Measurements from ENCODE around the gene CDH4. TPM values are rescaled to one million over a fixed set of nuclear protein-coding genes. Genes with fewer than 3 reads are reported as not detected.

CDH4 gene
- total and polyA plus RNA-seq, 7 donors: under 0.01 to 0.06 TPM; not detected in 5

DNA sequence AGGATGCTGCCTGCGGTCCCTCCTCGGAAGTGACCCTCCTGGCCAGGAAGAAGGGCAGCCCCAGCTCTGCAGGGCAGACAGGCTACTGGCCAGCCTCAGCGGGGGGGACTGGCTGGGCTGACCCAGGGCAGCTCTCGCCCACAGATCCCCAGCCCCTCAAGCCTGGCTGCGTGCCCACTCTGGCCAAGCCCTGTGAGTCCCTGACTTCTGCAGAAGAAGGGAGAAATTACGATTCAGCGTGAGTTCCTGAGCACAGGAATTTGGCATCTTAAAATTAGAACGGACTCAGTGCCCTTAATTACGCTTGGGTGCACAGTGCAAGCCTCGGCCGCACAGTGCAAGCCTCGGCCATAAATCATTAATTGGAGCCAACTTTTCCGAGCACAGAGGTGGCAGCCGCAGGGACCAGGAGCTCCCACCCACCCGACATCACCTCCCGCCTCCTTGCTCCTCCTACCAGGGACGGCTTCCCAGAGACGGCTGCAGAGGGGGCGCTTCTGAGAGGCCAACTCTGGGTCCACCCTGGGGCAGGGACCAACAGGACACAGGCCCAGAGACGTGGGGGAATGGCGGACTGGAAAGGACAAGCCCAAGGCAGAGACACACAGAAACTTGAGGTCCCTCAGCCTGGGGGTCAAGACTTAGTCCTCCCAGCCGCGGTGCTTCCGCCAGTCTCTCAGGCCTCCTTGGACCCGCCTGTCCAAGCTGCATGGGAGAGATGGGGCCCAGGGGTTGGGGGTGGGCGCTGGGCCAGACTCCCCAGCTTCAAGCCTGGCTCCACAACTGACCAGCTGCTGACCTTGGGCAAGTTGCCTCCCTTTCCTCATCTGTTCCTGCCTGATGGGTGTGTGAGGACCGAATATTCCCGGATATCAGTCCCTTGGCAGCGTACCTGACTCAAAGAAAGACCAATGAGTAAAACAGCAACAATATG lies 648.2 kb downstream of the CDH4 start:
- no peak for DNase-seq
- H3K4me3 ChIP-seq: no peak overlapping the region
- intact Hi-C loops (cut with DNase I): no loop called here
- H3K36me3 ChIP-seq: no peaks in the 10 kb centered on the region
- no peaks in the 10 kb centered on the region for H3K4me1 ChIP-seq
- peaks cover 5 to 54% (median 7%) of the 10 kb centered on the region in 3 donors for H3K27me3 ChIP-seq
- TF ChIP-seq POLR2A (IDR thresholded peaks at IDR 0.05) (no peak), POLR2AphosphoS5 (IDR thresholded peaks at IDR 0.05) (no peak), EP300 (IDR thresholded peaks at IDR 0.05) (no peak)
- TF ChIP-seq, protein P1, sequence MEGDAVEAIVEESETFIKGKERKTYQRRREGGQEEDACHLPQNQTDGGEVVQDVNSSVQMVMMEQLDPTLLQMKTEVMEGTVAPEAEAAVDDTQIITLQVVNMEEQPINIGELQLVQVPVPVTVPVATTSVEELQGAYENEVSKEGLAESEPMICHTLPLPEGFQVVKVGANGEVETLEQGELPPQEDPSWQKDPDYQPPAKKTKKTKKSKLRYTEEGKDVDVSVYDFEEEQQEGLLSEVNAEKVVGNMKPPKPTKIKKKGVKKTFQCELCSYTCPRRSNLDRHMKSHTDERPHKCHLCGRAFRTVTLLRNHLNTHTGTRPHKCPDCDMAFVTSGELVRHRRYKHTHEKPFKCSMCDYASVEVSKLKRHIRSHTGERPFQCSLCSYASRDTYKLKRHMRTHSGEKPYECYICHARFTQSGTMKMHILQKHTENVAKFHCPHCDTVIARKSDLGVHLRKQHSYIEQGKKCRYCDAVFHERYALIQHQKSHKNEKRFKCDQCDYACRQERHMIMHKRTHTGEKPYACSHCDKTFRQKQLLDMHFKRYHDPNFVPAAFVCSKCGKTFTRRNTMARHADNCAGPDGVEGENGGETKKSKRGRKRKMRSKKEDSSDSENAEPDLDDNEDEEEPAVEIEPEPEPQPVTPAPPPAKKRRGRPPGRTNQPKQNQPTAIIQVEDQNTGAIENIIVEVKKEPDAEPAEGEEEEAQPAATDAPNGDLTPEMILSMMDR (IDR thresholded peaks at IDR 0.05): no peak
- WGBS, 2 donors: 55 to 58% methylated on average over 29 of the region's 29 CpGs
- H3K9me3 ChIP-seq: no peaks in the 10 kb centered on the region
- H3K27ac ChIP-seq: no peak overlapping the region

DNA sequence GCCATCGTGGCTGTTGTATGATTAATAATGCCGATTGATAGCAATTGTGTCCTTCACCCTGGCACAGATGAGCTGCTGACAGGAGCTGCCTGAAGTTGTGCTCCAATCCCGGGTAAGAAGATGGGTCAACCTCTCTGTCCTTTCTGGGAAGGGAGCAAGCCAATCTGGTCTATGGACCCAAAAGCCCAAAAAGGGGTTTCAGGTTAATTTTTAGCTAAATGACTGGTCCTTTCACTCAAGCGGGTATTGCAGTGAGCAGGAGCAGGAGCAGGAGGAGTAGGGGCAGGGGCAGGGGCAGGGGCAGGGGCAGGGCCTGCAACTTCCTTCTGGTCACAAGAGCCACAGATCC lies 648.9 kb downstream of the CDH4 start:
- H3K36me3 ChIP-seq: no peaks in the 10 kb centered on the region
- H3K27me3 ChIP-seq: peaks cover 5 to 49% (median 7%) of the 10 kb centered on the region in 3 donors
- no peak overlapping the region for H3K27ac ChIP-seq
- H3K4me3 ChIP-seq: no peak overlapping the region
- no peaks in the 10 kb centered on the region for H3K4me1 ChIP-seq
- H3K9me3 ChIP-seq: no peaks in the 10 kb centered on the region
- no peak for DNase-seq
- intact Hi-C loops (cut with DNase I): no loop called here
- TF ChIP-seq, protein P1 (IDR thresholded peaks at IDR 0.05): no peak
- TF ChIP-seq EP300 (IDR thresholded peaks at IDR 0.05) (no peak), POLR2A (IDR thresholded peaks at IDR 0.05) (no peak), POLR2AphosphoS5 (IDR thresholded peaks at IDR 0.05) (no peak)
- 69 to 82% methylated on average over 4 of the region's 4 CpGs for WGBS, 2 donors

DNA sequence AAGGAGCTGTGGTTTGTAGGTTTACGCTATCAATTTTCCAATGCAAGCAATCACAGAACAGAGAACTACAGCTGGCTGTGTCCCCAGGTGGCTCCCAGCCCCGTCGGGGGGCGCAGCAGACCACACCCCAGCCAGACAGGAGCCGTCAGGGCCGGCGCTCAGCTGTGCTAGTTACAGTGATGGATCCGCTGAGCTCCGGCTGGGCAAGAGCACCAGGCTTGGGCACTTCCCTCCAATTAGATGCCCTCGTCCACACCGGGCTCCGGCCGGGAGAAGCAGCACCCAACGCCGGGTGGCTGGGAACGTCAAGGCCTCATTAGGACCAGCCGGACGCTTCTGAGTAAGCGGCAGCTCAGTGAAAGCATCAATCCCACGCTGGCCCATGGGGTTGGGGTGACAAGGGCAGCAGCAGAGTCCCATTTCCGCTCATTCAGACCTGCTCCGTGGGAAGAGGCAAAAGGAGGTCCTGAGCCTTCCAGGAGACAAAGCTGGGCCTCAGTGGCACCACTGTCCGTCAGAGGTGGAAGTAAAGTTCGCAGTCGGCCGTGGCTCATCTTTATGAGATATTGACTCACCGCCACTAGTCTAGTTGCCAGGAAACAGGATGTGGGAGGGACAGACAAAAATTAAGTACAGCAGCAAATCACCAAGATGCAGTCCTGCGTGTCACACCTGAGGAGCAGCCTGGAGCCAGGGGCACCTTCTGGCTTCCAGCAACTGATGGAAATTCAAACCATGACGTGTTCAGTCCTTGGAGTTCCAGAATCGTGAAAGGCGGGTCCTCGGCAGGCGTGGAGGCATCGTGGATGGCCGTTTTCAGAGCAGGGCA lies 649.5 kb downstream of the CDH4 start:
- no peaks in the 10 kb centered on the region for H3K36me3 ChIP-seq
- TF ChIP-seq POLR2A (IDR thresholded peaks at IDR 0.05) (no peak), POLR2AphosphoS5 (IDR thresholded peaks at IDR 0.05) (no peak), EP300 (IDR thresholded peaks at IDR 0.05) (no peak)
- TF ChIP-seq, protein P1 (IDR thresholded peaks at IDR 0.05): no peak
- intact Hi-C loops (cut with DNase I): no loop called here
- H3K4me1 ChIP-seq: no peaks in the 10 kb centered on the region
- no peak overlapping the region for H3K4me3 ChIP-seq
- whole genome bisulfite sequencing, 2 donors: 37 to 68% methylated on average over 35 of the region's 35 CpGs
- H3K27me3 ChIP-seq: peaks cover 5 to 42% (median 7%) of the 10 kb centered on the region in 3 donors
- no peak for DNase-seq
- H3K27ac ChIP-seq: no peak overlapping the region
- H3K9me3 ChIP-seq: no peaks in the 10 kb centered on the region

DNA sequence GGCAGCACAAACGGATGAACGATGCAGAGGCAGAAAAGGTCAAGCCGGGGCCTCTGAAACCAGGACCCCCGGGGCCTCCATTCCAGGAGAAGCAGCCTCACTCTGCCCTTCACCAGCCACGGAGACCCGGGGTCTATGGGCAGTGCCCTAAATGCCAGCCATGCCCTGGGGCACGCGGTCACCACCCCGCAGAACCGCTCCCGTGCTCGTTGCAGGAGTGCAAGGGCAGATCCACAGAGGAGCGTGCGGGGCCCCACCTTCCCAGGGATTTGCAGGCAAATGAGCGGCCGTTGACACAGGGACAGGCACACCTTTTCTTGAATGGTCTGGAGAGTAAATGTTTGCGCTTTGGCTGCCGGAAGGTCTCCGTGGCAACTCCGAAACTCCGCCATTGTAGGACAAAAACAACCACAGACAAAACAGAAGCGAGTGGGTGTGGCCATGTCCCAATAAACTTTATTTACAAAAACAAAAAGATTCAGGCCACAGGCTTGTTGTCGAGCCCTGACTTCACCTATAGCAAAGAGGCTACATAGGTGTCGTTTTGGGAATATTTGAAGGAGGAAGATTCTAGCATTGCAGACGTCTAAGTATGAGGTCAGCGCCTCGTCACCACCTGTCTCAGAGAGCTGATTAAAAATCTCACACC lies 650.3 kb downstream of the CDH4 start:
- intact Hi-C loops (cut with DNase I): no loop called here
- Histone ChIP-seq H3K9me3 (no peaks in the 10 kb centered on the region), H3K27ac (no peak overlapping the region), H3K4me1 (no peaks in the 10 kb centered on the region), H3K4me3 (no peak overlapping the region), H3K36me3 (no peaks in the 10 kb centered on the region), H3K27me3 (peaks cover 5 to 38% (median 7%) of the 10 kb centered on the region in 3 donors)
- DNase-seq: no peak
- no peak for TF ChIP-seq POLR2AphosphoS5 (IDR thresholded peaks at IDR 0.05)
- no peak for TF ChIP-seq POLR2A (IDR thresholded peaks at IDR 0.05)
- no peak for TF ChIP-seq EP300 (IDR thresholded peaks at IDR 0.05)
- TF ChIP-seq, protein P1 (IDR thresholded peaks at IDR 0.05): no peak
- WGBS, 2 donors: 20 to 72% methylated on average over 27 of the region's 27 CpGs

Data from sigmoid colon (tissue), 7 donors.